ENCODE data around the gene FCAMR. TPM values are rescaled to one million over a fixed set of nuclear protein-coding genes. Genes with fewer than 3 reads are reported as not detected.

FCAMR gene, protein sequence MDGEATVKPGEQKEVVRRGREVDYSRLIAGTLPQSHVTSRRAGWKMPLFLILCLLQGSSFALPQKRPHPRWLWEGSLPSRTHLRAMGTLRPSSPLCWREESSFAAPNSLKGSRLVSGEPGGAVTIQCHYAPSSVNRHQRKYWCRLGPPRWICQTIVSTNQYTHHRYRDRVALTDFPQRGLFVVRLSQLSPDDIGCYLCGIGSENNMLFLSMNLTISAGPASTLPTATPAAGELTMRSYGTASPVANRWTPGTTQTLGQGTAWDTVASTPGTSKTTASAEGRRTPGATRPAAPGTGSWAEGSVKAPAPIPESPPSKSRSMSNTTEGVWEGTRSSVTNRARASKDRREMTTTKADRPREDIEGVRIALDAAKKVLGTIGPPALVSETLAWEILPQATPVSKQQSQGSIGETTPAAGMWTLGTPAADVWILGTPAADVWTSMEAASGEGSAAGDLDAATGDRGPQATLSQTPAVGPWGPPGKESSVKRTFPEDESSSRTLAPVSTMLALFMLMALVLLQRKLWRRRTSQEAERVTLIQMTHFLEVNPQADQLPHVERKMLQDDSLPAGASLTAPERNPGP
- polyA plus RNA-seq (2011; rRNA removed): not detected in 2 replicates
- 0.14 TPM in 1 of 2 replicates, not detected in the other for polyA minus RNA-seq (2011; rRNA and poly(A)+ RNA removed)

DNA sequence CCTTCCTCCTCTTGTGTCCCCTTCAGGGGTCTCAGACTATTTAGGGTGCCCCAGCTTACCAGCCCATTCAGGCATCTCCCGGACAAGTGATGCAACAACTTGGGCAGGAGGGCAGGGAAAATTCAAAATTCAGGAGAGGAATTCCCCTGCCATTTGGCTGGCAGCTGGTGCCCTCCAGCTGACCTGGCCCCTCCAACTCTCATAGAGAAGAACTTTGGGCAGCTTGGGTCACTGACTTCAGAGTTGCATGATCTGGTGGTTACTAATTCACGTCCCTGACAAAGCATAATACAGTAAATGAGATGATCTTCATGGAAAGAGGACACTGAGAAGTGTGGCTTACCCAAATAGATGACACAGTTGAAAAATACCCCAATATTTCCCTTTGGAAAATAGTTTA is at the start of gene FCAMR:
TSS of gene FCAMR (minus strand) at position 15 of the 400 bp plus-strand sequence. CDS start 335 bp downstream, outside the sequence.
- no peaks in the 10 kb centered on the region for H3K36me3 ChIP-seq (ENCODE audit: control insufficient read depth, insufficient read depth, low read length)
- no peak within 1 kb of the TSS for H3K4me3 ChIP-seq (ENCODE audit: low read depth, low read length)
- DNase-seq (ENCODE audit: low read depth): no peak
- TF ChIP-seq, protein P1, sequence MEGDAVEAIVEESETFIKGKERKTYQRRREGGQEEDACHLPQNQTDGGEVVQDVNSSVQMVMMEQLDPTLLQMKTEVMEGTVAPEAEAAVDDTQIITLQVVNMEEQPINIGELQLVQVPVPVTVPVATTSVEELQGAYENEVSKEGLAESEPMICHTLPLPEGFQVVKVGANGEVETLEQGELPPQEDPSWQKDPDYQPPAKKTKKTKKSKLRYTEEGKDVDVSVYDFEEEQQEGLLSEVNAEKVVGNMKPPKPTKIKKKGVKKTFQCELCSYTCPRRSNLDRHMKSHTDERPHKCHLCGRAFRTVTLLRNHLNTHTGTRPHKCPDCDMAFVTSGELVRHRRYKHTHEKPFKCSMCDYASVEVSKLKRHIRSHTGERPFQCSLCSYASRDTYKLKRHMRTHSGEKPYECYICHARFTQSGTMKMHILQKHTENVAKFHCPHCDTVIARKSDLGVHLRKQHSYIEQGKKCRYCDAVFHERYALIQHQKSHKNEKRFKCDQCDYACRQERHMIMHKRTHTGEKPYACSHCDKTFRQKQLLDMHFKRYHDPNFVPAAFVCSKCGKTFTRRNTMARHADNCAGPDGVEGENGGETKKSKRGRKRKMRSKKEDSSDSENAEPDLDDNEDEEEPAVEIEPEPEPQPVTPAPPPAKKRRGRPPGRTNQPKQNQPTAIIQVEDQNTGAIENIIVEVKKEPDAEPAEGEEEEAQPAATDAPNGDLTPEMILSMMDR (IDR thresholded peaks at IDR 0.05; ENCODE audit: insufficient read depth, low read depth, low read length): no peak
- POLR2A ChIA-PET: no interaction called here
- CTCF ChIA-PET: interaction anchor here (0.6 to 8.0 kb wide), 3 partner anchors 12 to 52 kb away, joined by 3 to 70 read pairs (median 3); no protein-coding TSS in a partner anchor
- peaks cover 9% of the 10 kb centered on the region for H3K27me3 ChIP-seq (ENCODE audit: control insufficient read depth, insufficient read depth, low read length)

DNA sequence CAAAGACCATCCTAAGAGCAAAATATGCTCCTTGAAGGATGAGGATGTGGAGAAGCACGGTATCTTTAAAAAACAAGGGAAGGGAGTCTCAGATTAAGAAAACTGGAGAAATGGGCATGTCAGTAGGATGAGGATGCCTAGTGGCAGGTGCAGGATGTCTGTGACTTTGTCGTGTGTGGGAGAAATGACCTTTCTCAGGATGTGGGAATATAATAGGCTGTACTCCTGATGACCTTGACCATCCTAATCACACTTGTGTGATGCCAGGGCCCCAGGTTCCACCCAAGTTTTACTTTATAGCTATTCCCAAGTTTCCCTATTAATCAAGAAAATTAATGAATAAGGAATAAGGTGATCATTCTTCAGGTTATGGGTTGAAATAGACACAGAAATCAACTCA is 49.4 kb upstream of the FCAMR start:
- no peak for DNase-seq (ENCODE audit: low read depth)
- CTCF ChIA-PET: interaction anchor here (0.9 kb wide), 1 partner anchor 14 kb away, joined by 3 read pairs; no protein-coding TSS in a partner anchor
- Histone ChIP-seq H3K4me3 (ENCODE audit: low read depth, low read length) (no peak overlapping the region), H3K36me3 (ENCODE audit: control insufficient read depth, insufficient read depth, low read length) (no peaks in the 10 kb centered on the region), H3K27me3 (ENCODE audit: control insufficient read depth, insufficient read depth, low read length) (no peaks in the 10 kb centered on the region)
- POLR2A ChIA-PET: no interaction called here
- TF ChIP-seq, protein P1 (IDR thresholded peaks at IDR 0.05; ENCODE audit: insufficient read depth, low read depth, low read length): no peak

DNA sequence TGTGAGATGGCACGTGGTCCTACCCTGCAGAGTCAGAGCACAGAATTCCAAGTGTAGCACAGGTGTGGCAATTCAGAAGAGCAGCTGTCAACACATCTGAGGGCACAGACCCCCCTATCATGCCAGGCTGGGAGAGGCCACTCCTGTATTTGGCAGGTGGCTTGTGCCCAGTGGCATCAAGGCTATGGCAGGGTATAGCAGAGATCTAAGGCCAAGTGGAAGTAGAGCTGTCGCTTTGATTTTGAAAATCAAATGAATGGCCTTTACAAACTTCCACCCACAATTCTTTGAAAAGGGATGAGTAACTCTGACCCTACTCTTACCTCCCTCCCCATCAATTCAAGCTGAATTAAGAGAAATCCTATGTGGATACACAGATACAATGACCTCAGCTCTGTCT is 48.9 kb upstream of the FCAMR start:
- ChIA-PET CTCF (no interaction called here), POLR2A (no interaction called here)
- Histone ChIP-seq H3K27me3 (ENCODE audit: control insufficient read depth, insufficient read depth, low read length) (no peaks in the 10 kb centered on the region), H3K36me3 (ENCODE audit: control insufficient read depth, insufficient read depth, low read length) (no peaks in the 10 kb centered on the region), H3K4me3 (ENCODE audit: low read depth, low read length) (no peak overlapping the region)
- TF ChIP-seq, protein P1 (IDR thresholded peaks at IDR 0.05; ENCODE audit: insufficient read depth, low read depth, low read length): no peak
- no peak for DNase-seq (ENCODE audit: low read depth)

DNA sequence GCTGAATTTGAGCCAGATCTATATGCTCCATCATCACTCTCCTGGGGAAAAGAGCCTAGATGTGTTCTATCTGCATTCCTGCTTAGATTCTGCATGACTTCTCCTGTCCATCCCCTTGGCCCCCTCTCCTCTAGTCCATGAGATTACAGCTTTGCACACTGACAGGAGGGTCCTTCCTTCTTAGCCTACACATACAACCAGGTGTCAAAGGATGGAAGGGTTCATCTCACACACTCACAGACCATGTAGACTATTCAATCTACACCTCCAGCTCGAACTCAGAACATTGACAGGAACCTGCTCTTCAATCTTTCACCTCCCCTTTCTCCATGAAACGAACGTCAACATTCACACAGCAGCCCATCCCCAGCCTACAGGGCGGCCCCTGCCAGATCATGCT is 48.4 kb upstream of the FCAMR start:
- ChIA-PET CTCF (interaction anchor here (0.6 to 1.5 kb wide), 3 partner anchors 13 to 57 kb away, joined by 3 to 5 read pairs (median 4); no protein-coding TSS in a partner anchor), POLR2A (no interaction called here)
- Histone ChIP-seq H3K4me3 (ENCODE audit: low read depth, low read length) (no peak overlapping the region), H3K27me3 (ENCODE audit: control insufficient read depth, insufficient read depth, low read length) (no peaks in the 10 kb centered on the region), H3K36me3 (ENCODE audit: control insufficient read depth, insufficient read depth, low read length) (no peaks in the 10 kb centered on the region)
- no peak for DNase-seq (ENCODE audit: low read depth)
- TF ChIP-seq, protein P1 (IDR thresholded peaks at IDR 0.05; ENCODE audit: insufficient read depth, low read depth, low read length): no peak
